ENCODE results near the gene AKT3. TPM values are rescaled to one million over a fixed set of nuclear protein-coding genes. Genes with fewer than 3 reads are reported as not detected.

The AKT3 gene
- polyA plus RNA-seq, 3 donors, result 0.81 to 1.7 (median 1.4) TPM

DNA sequence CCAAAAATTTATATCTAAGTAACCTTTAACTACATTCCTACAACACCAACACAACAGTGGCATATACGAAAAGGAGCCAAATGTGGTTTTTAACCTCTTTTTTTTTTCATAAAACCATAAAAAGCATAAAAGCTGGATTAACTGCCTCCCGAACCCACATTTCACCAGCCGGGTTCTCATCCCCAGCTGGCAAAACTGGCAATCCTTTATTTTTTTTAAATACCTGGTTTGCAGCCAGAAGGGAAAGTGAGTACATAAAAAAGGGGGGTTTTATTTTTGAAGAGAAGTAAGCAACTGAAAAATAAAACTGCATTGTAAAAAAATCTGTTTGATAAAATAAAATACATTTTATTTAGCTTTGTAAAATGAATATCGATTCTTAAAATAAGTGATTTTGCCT lies 295.4 kb downstream of the AKT3 start:
- WGBS (ENCODE audit: insufficient coverage), result 100% methylated on average over 1 of the region's 4 CpGs
- Mint-ChIP-seq H3K27me3 (ENCODE audit: low read depth in 3 of 3) (peaks cover 0 to 1% (median 0%) of the 10 kb centered on the region in 3 donors), H3K36me3 (peaks cover 5 to 6% of the 10 kb centered on the region in 2 donors), H3K9me3 (no peaks in the 10 kb centered on the region), H3K4me1 (no peaks in the 10 kb centered on the region), H3K4me3 (no peak overlapping the region), H3K27ac (no peak overlapping the region)
- H4K20me1 ChIP-seq (ENCODE audit: insufficient read depth, low read length), result no peaks in the 10 kb centered on the region
- no peaks in the 10 kb centered on the region for H3K36me3 ChIP-seq (replicated peaks in 1 of 2; ENCODE audit: control insufficient read depth in 1 of 2, insufficient read depth in 2 of 2, low read length in 2 of 2)
- H3K4me1 ChIP-seq (ENCODE audit: control insufficient read depth in 1 of 2, insufficient read depth in 2 of 2, low read length in 2 of 2), result no peaks in the 10 kb centered on the region
- no peaks in the 10 kb centered on the region for H3K9me3 ChIP-seq (replicated peaks in 1 of 2; ENCODE audit: control insufficient read depth in 1 of 2, insufficient read depth in 1 of 2, low read length in 2 of 2)
- no peak for DNase-seq
- no peaks in the 10 kb centered on the region for H3K79me2 ChIP-seq (ENCODE audit: insufficient read depth, low read length)
- no peak for TF ChIP-seq CTCF (IDR thresholded peaks at IDR 0.05)
- H3K4me2 ChIP-seq (replicated peaks; ENCODE audit: extremely low read depth, low read length, poor library complexity, severe bottlenecking), result no peak overlapping the region
- no peak overlapping the region for H2AFZ ChIP-seq (ENCODE audit: insufficient read depth, low read depth, low read length, poor library complexity, severe bottlenecking)
- H3K27ac ChIP-seq (ENCODE audit: low read depth in 1 of 2, low read length in 2 of 2), result no peak overlapping the region
- intact Hi-C loops (cut with micrococcal nuclease), result no loop called here
- H3K9ac ChIP-seq (ENCODE audit: insufficient read depth, low read length, poor library complexity, severe bottlenecking), result no peak overlapping the region
- no peak overlapping the region for H3K4me3 ChIP-seq (replicated peaks in 1 of 3; ENCODE audit: low read depth in 2 of 3, low read length in 3 of 3)
- no peaks in the 10 kb centered on the region for H3K27me3 ChIP-seq (ENCODE audit: control insufficient read depth in 2 of 2, insufficient read depth in 2 of 2, low read length in 2 of 2)

DNA sequence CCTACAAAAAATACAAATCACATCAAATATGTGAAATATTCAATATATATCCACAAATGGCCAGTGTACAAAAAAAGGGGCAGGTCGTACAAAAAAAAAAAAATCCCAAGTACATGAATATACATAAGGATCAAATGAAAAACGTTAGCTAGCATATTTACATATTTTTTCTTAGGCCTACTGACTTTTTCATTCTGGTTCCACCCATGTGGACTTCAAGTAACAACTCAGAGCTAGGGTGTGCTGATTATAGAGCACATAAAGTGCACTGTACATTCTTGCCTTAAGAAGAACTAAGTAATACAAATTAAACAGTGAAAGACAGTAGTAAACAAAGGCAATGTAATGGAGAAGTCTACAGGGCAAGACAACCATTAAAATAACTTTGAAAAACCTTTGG lies 297.0 kb downstream of the AKT3 start:
- peaks cover 5 to 9% of the 10 kb centered on the region in 2 donors for H3K36me3 Mint-ChIP-seq
- H3K79me2 ChIP-seq (ENCODE audit: insufficient read depth, low read length), result no peaks in the 10 kb centered on the region
- no peaks in the 10 kb centered on the region for H3K4me1 ChIP-seq (ENCODE audit: control insufficient read depth in 1 of 2, insufficient read depth in 2 of 2, low read length in 2 of 2)
- H3K27ac ChIP-seq (ENCODE audit: low read depth in 1 of 2, low read length in 2 of 2), result no peak overlapping the region
- WGBS (ENCODE audit: insufficient coverage), result no CpG with 5 or more reads among the region's 2 CpGs
- H3K27ac Mint-ChIP-seq, result no peak overlapping the region
- H2AFZ ChIP-seq (ENCODE audit: insufficient read depth, low read depth, low read length, poor library complexity, severe bottlenecking), result no peak overlapping the region
- no peak overlapping the region for H3K4me3 ChIP-seq (replicated peaks in 1 of 3; ENCODE audit: low read depth in 2 of 3, low read length in 3 of 3)
- no peak overlapping the region for H3K4me2 ChIP-seq (replicated peaks; ENCODE audit: extremely low read depth, low read length, poor library complexity, severe bottlenecking)
- H3K27me3 Mint-ChIP-seq (ENCODE audit: low read depth in 3 of 3), result peaks cover 0 to 1% (median 0%) of the 10 kb centered on the region in 3 donors
- DNase-seq, result no peak
- no peaks in the 10 kb centered on the region for H3K36me3 ChIP-seq (replicated peaks in 1 of 2; ENCODE audit: control insufficient read depth in 1 of 2, insufficient read depth in 2 of 2, low read length in 2 of 2)
- no peaks in the 10 kb centered on the region for H4K20me1 ChIP-seq (ENCODE audit: insufficient read depth, low read length)
- no peak for TF ChIP-seq CTCF (IDR thresholded peaks at IDR 0.05)
- H3K9ac ChIP-seq (ENCODE audit: insufficient read depth, low read length, poor library complexity, severe bottlenecking), result no peak overlapping the region
- H3K9me3 ChIP-seq (replicated peaks in 1 of 2; ENCODE audit: control insufficient read depth in 1 of 2, insufficient read depth in 1 of 2, low read length in 2 of 2), result no peaks in the 10 kb centered on the region
- no peaks in the 10 kb centered on the region for H3K27me3 ChIP-seq (ENCODE audit: control insufficient read depth in 2 of 2, insufficient read depth in 2 of 2, low read length in 2 of 2)
- peaks cover 0 to 2% (median 0%) of the 10 kb centered on the region in 7 donors for H3K9me3 Mint-ChIP-seq
- H3K4me1 Mint-ChIP-seq, result no peaks in the 10 kb centered on the region
- no peak overlapping the region for H3K4me3 Mint-ChIP-seq
- intact Hi-C loops (cut with micrococcal nuclease), result no loop called here

All from CD14-positive monocyte (primary cell).